Liver (tissue), 9 donors: ENCODE data around the gene ZSWIM7. TPM values are rescaled to one million over a fixed set of nuclear protein-coding genes. Genes with fewer than 3 reads are reported as not detected.

ENCODE experiments used
- DNase-seq: peaks from one replicate; pipeline ENCODE4 v3.0.0-alpha.2; 2017; ENCODE audit warnings: low spot score
- H3K27ac ChIP-seq, 2 donors: one replicate each; pipeline ENCODE4 v1.7.0; 2013; ENCODE audit warnings: inconsistent platforms in 2 of 2, low read length in 2 of 2, control low read depth in 1 of 2, low read depth in 1 of 2, mild to moderate bottlenecking in 1 of 2
- H3K27me3 ChIP-seq, 4 donors: one replicate each; pipeline versions ENCODE4 v1.6.1 to v1.7.0; 2013; ENCODE audit warnings: low read length in 3 of 4, inconsistent platforms in 1 of 4, mild to moderate bottlenecking in 1 of 4, moderate library complexity in 1 of 4; ENCODE audit not compliant: control insufficient read depth in 4 of 4, insufficient read depth in 4 of 4
- H3K36me3 ChIP-seq, 4 donors: one replicate each; pipeline versions ENCODE4 v1.6.1 to v1.7.0; 2013; ENCODE audit warnings: low read length in 3 of 4, mild to moderate bottlenecking in 3 of 4, low read depth in 1 of 4, moderate library complexity in 1 of 4; ENCODE audit not compliant: control insufficient read depth in 4 of 4, insufficient read depth in 3 of 4
- H3K4me1 ChIP-seq, 4 donors: one replicate each; pipeline versions ENCODE4 v1.6.1 to v1.7.0; 2013; ENCODE audit warnings: low read length in 3 of 4, mild to moderate bottlenecking in 3 of 4, moderate library complexity in 1 of 4; ENCODE audit not compliant: control insufficient read depth in 4 of 4, insufficient read depth in 4 of 4
- H3K4me3 ChIP-seq, 3 donors: one replicate each; pipeline versions ENCODE4 v1.6.1 to v1.7.0; 2013; ENCODE audit warnings: low read length in 3 of 3, control low read depth in 1 of 3, low read depth in 1 of 3, mild to moderate bottlenecking in 1 of 3
- H3K9ac ChIP-seq, 2 donors: one replicate each; pipeline ENCODE4 v1.7.0; 2013; ENCODE audit warnings: low read length in 2 of 2, mild to moderate bottlenecking in 2 of 2, moderate library complexity in 2 of 2, control low read depth in 1 of 2, low read depth in 1 of 2
- H3K9me3 ChIP-seq, 4 donors: one replicate each; pipeline versions ENCODE4 v1.6.1 to v1.7.0; 2013; ENCODE audit warnings: low read length in 3 of 4; ENCODE audit not compliant: control insufficient read depth in 4 of 4
- EGR1 ChIP-seq, 2 donors: IDR thresholded peaks; 2 replicates each; pipeline ENCODE4 v1.6.1; 2016 to 2018; ENCODE audit warnings: antibody characterized with exemption in 2 of 2, low read depth in 2 of 2
- FOXA1 ChIP-seq: IDR thresholded peaks from 2 replicates; pipeline ENCODE4 v1.6.1; 2016; ENCODE audit warnings: antibody characterized with exemption
- FOXA2 ChIP-seq: IDR thresholded peaks from 2 replicates; pipeline ENCODE4 v1.6.1; 2016; ENCODE audit warnings: antibody characterized with exemption
- GABPA ChIP-seq, 2 donors: IDR thresholded peaks in 1 of 2; conservative IDR thresholded peaks in 1 of 2; 2 replicates each; pipeline ENCODE4 v1.6.1; 2016; ENCODE audit warnings: antibody characterized with exemption in 2 of 2, mild to moderate bottlenecking in 1 of 2, moderate library complexity in 1 of 2
- HNF4G ChIP-seq: IDR thresholded peaks from 2 replicates; pipeline ENCODE4 v1.6.1; 2016; ENCODE audit warnings: antibody characterized with exemption
- NR2F2 ChIP-seq: IDR thresholded peaks from 2 replicates; pipeline ENCODE4 v1.6.1; 2016; ENCODE audit warnings: antibody characterized with exemption
- RAD21 ChIP-seq, 2 donors: IDR thresholded peaks; 2 replicates each; pipeline ENCODE4 v1.6.1; 2016; ENCODE audit warnings: antibody characterized with exemption in 2 of 2, mild to moderate bottlenecking in 2 of 2
- RXRA ChIP-seq, 2 donors: IDR thresholded peaks; 2 replicates each; pipeline ENCODE4 v1.6.1; 2017 to 2018; ENCODE audit warnings: antibody characterized with exemption in 2 of 2, mild to moderate bottlenecking in 1 of 2
- SP1 ChIP-seq: IDR thresholded peaks from 2 replicates; pipeline ENCODE4 v1.6.1; 2018; ENCODE audit warnings: antibody characterized with exemption, mild to moderate bottlenecking
- TAF1 ChIP-seq: conservative IDR thresholded peaks from 2 replicates; pipeline ENCODE4 v1.6.1; 2016; ENCODE audit warnings: antibody characterized with exemption, mild to moderate bottlenecking
- YY1 ChIP-seq: IDR thresholded peaks from 2 replicates; pipeline ENCODE4 v1.6.1; 2016; ENCODE audit warnings: antibody characterized with exemption, mild to moderate bottlenecking
- WGBS: extraction: QIAGEN DNeasy Blood & Tissue Kit; methylation state at CpG from one replicate; pipeline ENCODE4 v1.1.7; 2013; 5-methylcytosine and 5-hydroxymethylcytosine counted together
- polyA plus RNA-seq, 2 donors: library from polyadenylated mRNA; stranded (reverse) in 1 of 2; unstranded in 1 of 2; fragments of 200-250 nt in 1 of 2; fragments of >200 nt in 1 of 2; fragmentation: Nextera tagmentation in 1 of 2; extraction: Ambion mirVana in 1 of 2; gene quantifications; one replicate each; pipeline versions ENCODE4 v1.2.1 to v1.2.3, GENCODE V29; 2013 to 2015
- total RNA-seq, 2 donors: library from RNA; depleted of rRNA; stranded (reverse); fragments of >200 nt; gene quantifications; one replicate each; pipeline ENCODE4 v1.2.3, GENCODE V29; 2014
- TF ChIP-seq, protein P1 (sequence below): IDR thresholded peaks from 2 replicates; pipeline ENCODE4 v1.6.1; 2016; ENCODE audit warnings: antibody characterized with exemption, mild to moderate bottlenecking
- TF ChIP-seq, protein P2 (sequence below): fragments of 150-350 bp; IDR thresholded peaks from 2 replicates; pipeline ENCODE4 v1.5.1; 2017; ENCODE audit warnings: improper control_type of control experiment, low read depth, low read length; ENCODE audit not compliant: missing input control
- TF ChIP-seq, protein P3 (sequence below): IDR thresholded peaks from 2 replicates; pipeline ENCODE4 v1.6.1; 2016; ENCODE audit warnings: antibody characterized with exemption
- donor health status: healthy.
- donor health status: healthy.
- donor health status: healthy.
- donor health status: healthy.
- donor health status: healthy.

The ZSWIM7 gene, protein sequence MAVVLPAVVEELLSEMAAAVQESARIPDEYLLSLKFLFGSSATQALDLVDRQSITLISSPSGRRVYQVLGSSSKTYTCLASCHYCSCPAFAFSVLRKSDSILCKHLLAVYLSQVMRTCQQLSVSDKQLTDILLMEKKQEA
- total RNA-seq (10 to 100 TPM in 1 of 2 donors, 1 to 10 TPM in 1; 7.1 to 12.8 TPM), polyA plus RNA-seq (10 to 100 TPM; 14.8 to 27.0 TPM)

DNA sequence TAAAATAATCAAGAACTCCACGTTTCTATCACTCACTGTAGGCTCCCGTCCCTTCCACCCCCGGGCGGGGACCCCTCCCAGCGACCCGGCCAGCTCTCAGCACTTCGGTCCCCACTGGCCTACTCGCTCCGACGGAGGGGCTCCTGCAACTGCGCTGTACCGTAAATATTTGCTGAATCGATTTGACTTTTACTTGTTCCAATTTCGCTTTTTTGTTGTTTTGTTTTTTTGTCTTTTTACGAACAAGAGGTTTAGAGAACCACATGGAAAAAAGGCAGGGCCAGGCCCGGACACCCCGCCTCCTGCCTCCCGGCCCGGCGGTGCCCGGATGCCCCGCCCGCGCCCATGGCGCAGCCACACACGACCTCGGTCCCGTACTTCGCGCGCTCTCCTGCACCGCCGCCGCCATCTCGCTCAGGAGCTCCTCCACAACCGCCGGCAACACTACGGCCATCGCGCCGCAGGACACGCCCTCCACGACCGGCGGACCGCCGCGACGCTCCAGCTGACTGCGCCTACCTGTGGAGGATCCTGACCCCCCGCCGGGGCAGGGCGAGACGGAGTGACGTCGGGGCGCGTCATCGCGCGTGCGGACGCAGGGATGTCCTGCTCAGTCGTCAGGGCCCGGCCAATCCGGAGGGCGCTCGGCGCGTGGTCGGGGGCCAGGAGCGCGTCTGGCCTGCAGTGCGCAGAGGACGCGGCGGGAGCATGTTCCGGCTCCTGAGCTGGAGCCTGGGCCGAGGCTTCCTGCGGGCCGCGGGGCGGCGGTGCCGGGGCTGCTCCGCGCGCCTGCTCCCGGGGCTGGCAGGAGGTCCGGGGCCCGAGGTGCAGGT lies at the start of gene ZSWIM7, which contains the start of gene TTC19:
Gene ZSWIM7, minus strand, starts transcription at position 564 of the 833 bp plus-strand sequence. Its CDS starts 110 bp downstream, at position 454.
Gene TTC19, plus strand, starts transcription at position 684 of the 833 bp plus-strand sequence. Its CDS starts 25 bp downstream, at position 709.
- DNase-seq: peak; percentile 95
- WGBS: under 1% methylated on average over 91 of the region's 91 CpGs
- H3K36me3 ChIP-seq: peaks cover 4 to 26% (median 21%) of the 10 kb centered on the region in 4 donors
- H3K27me3 ChIP-seq: no peaks in the 10 kb centered on the region
- TF ChIP-seq, protein P1, sequence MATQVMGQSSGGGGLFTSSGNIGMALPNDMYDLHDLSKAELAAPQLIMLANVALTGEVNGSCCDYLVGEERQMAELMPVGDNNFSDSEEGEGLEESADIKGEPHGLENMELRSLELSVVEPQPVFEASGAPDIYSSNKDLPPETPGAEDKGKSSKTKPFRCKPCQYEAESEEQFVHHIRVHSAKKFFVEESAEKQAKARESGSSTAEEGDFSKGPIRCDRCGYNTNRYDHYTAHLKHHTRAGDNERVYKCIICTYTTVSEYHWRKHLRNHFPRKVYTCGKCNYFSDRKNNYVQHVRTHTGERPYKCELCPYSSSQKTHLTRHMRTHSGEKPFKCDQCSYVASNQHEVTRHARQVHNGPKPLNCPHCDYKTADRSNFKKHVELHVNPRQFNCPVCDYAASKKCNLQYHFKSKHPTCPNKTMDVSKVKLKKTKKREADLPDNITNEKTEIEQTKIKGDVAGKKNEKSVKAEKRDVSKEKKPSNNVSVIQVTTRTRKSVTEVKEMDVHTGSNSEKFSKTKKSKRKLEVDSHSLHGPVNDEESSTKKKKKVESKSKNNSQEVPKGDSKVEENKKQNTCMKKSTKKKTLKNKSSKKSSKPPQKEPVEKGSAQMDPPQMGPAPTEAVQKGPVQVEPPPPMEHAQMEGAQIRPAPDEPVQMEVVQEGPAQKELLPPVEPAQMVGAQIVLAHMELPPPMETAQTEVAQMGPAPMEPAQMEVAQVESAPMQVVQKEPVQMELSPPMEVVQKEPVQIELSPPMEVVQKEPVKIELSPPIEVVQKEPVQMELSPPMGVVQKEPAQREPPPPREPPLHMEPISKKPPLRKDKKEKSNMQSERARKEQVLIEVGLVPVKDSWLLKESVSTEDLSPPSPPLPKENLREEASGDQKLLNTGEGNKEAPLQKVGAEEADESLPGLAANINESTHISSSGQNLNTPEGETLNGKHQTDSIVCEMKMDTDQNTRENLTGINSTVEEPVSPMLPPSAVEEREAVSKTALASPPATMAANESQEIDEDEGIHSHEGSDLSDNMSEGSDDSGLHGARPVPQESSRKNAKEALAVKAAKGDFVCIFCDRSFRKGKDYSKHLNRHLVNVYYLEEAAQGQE: peak; percentile 70
- TF ChIP-seq RXRA (IDR thresholded peaks at IDR 0.05): no peak
- TF ChIP-seq, protein P2, sequence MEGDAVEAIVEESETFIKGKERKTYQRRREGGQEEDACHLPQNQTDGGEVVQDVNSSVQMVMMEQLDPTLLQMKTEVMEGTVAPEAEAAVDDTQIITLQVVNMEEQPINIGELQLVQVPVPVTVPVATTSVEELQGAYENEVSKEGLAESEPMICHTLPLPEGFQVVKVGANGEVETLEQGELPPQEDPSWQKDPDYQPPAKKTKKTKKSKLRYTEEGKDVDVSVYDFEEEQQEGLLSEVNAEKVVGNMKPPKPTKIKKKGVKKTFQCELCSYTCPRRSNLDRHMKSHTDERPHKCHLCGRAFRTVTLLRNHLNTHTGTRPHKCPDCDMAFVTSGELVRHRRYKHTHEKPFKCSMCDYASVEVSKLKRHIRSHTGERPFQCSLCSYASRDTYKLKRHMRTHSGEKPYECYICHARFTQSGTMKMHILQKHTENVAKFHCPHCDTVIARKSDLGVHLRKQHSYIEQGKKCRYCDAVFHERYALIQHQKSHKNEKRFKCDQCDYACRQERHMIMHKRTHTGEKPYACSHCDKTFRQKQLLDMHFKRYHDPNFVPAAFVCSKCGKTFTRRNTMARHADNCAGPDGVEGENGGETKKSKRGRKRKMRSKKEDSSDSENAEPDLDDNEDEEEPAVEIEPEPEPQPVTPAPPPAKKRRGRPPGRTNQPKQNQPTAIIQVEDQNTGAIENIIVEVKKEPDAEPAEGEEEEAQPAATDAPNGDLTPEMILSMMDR: peak; percentile 1
- no peak for TF ChIP-seq HNF4G
- TF ChIP-seq EGR1 (IDR thresholded peaks at IDR 0.05; ENCODE audit: low read depth in 2 of 2): no peak
- TF ChIP-seq SP1: peak; percentile 49
- TF ChIP-seq GABPA (IDR thresholded peaks at IDR 0.05 in 1 of 2, conservative IDR thresholded peaks at IDR 0.05 in 1 of 2): peak in 1 of 2 donors; percentile 36
- TF ChIP-seq TAF1: peak; percentile 72
- no peak for TF ChIP-seq NR2F2
- TF ChIP-seq FOXA2: no peak
- TF ChIP-seq YY1: peak; percentile 92
- no peak for TF ChIP-seq FOXA1
- TF ChIP-seq RAD21 (IDR thresholded peaks at IDR 0.05): peak in 1 of 2 donors; percentile 24
- TF ChIP-seq, protein P3, sequence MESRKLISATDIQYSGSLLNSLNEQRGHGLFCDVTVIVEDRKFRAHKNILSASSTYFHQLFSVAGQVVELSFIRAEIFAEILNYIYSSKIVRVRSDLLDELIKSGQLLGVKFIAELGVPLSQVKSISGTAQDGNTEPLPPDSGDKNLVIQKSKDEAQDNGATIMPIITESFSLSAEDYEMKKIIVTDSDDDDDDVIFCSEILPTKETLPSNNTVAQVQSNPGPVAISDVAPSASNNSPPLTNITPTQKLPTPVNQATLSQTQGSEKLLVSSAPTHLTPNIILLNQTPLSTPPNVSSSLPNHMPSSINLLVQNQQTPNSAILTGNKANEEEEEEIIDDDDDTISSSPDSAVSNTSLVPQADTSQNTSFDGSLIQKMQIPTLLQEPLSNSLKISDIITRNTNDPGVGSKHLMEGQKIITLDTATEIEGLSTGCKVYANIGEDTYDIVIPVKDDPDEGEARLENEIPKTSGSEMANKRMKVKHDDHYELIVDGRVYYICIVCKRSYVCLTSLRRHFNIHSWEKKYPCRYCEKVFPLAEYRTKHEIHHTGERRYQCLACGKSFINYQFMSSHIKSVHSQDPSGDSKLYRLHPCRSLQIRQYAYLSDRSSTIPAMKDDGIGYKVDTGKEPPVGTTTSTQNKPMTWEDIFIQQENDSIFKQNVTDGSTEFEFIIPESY: no peak
- H3K4me1 ChIP-seq: peaks cover 3 to 16% (median 8%) of the 10 kb centered on the region in 4 donors
- H3K4me3 ChIP-seq: peak within 1 kb of the TSS; percentile 77 to 93 (median 93)
- H3K9me3 ChIP-seq: no peaks in the 10 kb centered on the region
- H3K27ac ChIP-seq: peak within 1 kb of the TSS; percentile 82 to 99
- H3K9ac ChIP-seq: peak within 1 kb of the TSS; percentile 89 to 94
